ENCODE data around the gene COL23A1. TPM values are rescaled to one million over a fixed set of nuclear protein-coding genes. Genes with fewer than 3 reads are reported as not detected.

COL23A1 gene
- total RNA-seq, 1 experiment from 2014 or later = 5.7 TPM

- no peaks in the 10 kb centered on the region for H3K36me3 ChIP-seq (ENCODE audit: insufficient read depth, low read length)
- H3K9me2 ChIP-seq (replicated peaks; ENCODE audit: insufficient read depth, low read length) = no peaks in the 10 kb centered on the region
- no peak overlapping the region for H3K4me2 ChIP-seq (ENCODE audit: low read depth, low read length, poor library complexity, severe bottlenecking)
- peaks cover 13% of the 10 kb centered on the region for H3K4me1 ChIP-seq (ENCODE audit: low read length)
- no peak overlapping the region for H3K9ac ChIP-seq (ENCODE audit: low read length)
- no peak for DNase-seq
- H2AFZ ChIP-seq (ENCODE audit: low read length) = no peak overlapping the region
- H3K27ac ChIP-seq (ENCODE audit: low read length) = no peak overlapping the region
- no peaks in the 10 kb centered on the region for H3K27me3 ChIP-seq (ENCODE audit: low read length)
- no peaks in the 10 kb centered on the region for H3K79me2 ChIP-seq (ENCODE audit: low read length)
- no peaks in the 10 kb centered on the region; the same call in 1 of the 2 replicates for H4K20me1 ChIP-seq (ENCODE audit: insufficient read depth, low read depth, low read length)
- H3K9me3 ChIP-seq (ENCODE audit: low read length) = no peaks in the 10 kb centered on the region
- H3K4me3 ChIP-seq (ENCODE audit: low read length) = no peak overlapping the region
Measured at GRCh38 chr5:178325679-178326373, 264.4 kb downstream of the COL23A1 start.

GRCh38 chr5:178325311-178325678, 264.9 kb downstream of the COL23A1 start:
- H2AFZ ChIP-seq (ENCODE audit: low read length) = no peak overlapping the region
- no peaks in the 10 kb centered on the region; the same call in 1 of the 2 replicates for H4K20me1 ChIP-seq (ENCODE audit: insufficient read depth, low read depth, low read length)
- H3K4me3 ChIP-seq (ENCODE audit: low read length) = no peak overlapping the region
- no peak overlapping the region for H3K9ac ChIP-seq (ENCODE audit: low read length)
- peaks cover 12% of the 10 kb centered on the region for H3K4me1 ChIP-seq (ENCODE audit: low read length)
- H3K9me3 ChIP-seq (ENCODE audit: low read length) = no peaks in the 10 kb centered on the region
- H3K79me2 ChIP-seq (ENCODE audit: low read length) = no peaks in the 10 kb centered on the region
- no peaks in the 10 kb centered on the region for H3K36me3 ChIP-seq (ENCODE audit: insufficient read depth, low read length)
- no peaks in the 10 kb centered on the region for H3K9me2 ChIP-seq (replicated peaks; ENCODE audit: insufficient read depth, low read length)
- H3K27ac ChIP-seq (ENCODE audit: low read length) = no peak overlapping the region
- no peaks in the 10 kb centered on the region for H3K27me3 ChIP-seq (ENCODE audit: low read length)
- no peak overlapping the region for H3K4me2 ChIP-seq (ENCODE audit: low read depth, low read length, poor library complexity, severe bottlenecking)
- DNase-seq = no peak

- Histone ChIP-seq H3K9me2 (replicated peaks; ENCODE audit: insufficient read depth, low read length) (no peaks in the 10 kb centered on the region), H3K4me2 (ENCODE audit: low read depth, low read length, poor library complexity, severe bottlenecking) (no peak overlapping the region), H2AFZ (ENCODE audit: low read length) (no peak overlapping the region), H3K9me3 (ENCODE audit: low read length) (no peaks in the 10 kb centered on the region), H3K27ac (ENCODE audit: low read length) (no peak overlapping the region), H3K4me3 (ENCODE audit: low read length) (no peak overlapping the region), H4K20me1 (ENCODE audit: insufficient read depth, low read depth, low read length) (no peaks in the 10 kb centered on the region; the same call in 1 of the 2 replicates), H3K4me1 (ENCODE audit: low read length) (peaks cover 12% of the 10 kb centered on the region), H3K79me2 (ENCODE audit: low read length) (no peaks in the 10 kb centered on the region), H3K9ac (ENCODE audit: low read length) (no peak overlapping the region), H3K36me3 (ENCODE audit: insufficient read depth, low read length) (no peaks in the 10 kb centered on the region), H3K27me3 (ENCODE audit: low read length) (no peaks in the 10 kb centered on the region)
- no peak for DNase-seq
Measured at GRCh38 chr5:178324481-178325310, 265.5 kb downstream of the COL23A1 start.

GRCh38 chr5:178323961-178324360, 266.2 kb downstream of the COL23A1 start:
- H3K9me3 ChIP-seq (ENCODE audit: low read length) = no peaks in the 10 kb centered on the region
- H3K79me2 ChIP-seq (ENCODE audit: low read length) = no peaks in the 10 kb centered on the region
- no peaks in the 10 kb centered on the region for H3K9me2 ChIP-seq (replicated peaks; ENCODE audit: insufficient read depth, low read length)
- no peak overlapping the region for H2AFZ ChIP-seq (ENCODE audit: low read length)
- no peak overlapping the region for H3K4me3 ChIP-seq (ENCODE audit: low read length)
- no peak for DNase-seq
- H3K27me3 ChIP-seq (ENCODE audit: low read length) = no peaks in the 10 kb centered on the region
- H3K4me2 ChIP-seq (ENCODE audit: low read depth, low read length, poor library complexity, severe bottlenecking) = no peak overlapping the region
- H4K20me1 ChIP-seq (ENCODE audit: insufficient read depth, low read depth, low read length) = no peaks in the 10 kb centered on the region; the same call in 1 of the 2 replicates
- no peak overlapping the region for H3K27ac ChIP-seq (ENCODE audit: low read length)
- no peaks in the 10 kb centered on the region for H3K36me3 ChIP-seq (ENCODE audit: insufficient read depth, low read length)
- H3K4me1 ChIP-seq (ENCODE audit: low read length) = peaks cover 12% of the 10 kb centered on the region
- H3K9ac ChIP-seq (ENCODE audit: low read length) = no peak overlapping the region

GRCh38 chr5:178323541-178323865, 266.7 kb downstream of the COL23A1 start:
- no peaks in the 10 kb centered on the region for H3K9me3 ChIP-seq (ENCODE audit: low read length)
- no peak overlapping the region for H3K4me2 ChIP-seq (ENCODE audit: low read depth, low read length, poor library complexity, severe bottlenecking)
- H3K4me1 ChIP-seq (ENCODE audit: low read length) = peaks cover 12% of the 10 kb centered on the region
- H3K27me3 ChIP-seq (ENCODE audit: low read length) = no peaks in the 10 kb centered on the region
- H3K79me2 ChIP-seq (ENCODE audit: low read length) = no peaks in the 10 kb centered on the region
- H3K36me3 ChIP-seq (ENCODE audit: insufficient read depth, low read length) = no peaks in the 10 kb centered on the region
- H3K4me3 ChIP-seq (ENCODE audit: low read length) = no peak overlapping the region
- H4K20me1 ChIP-seq (ENCODE audit: insufficient read depth, low read depth, low read length) = no peaks in the 10 kb centered on the region; the same call in 1 of the 2 replicates
- no peak overlapping the region for H2AFZ ChIP-seq (ENCODE audit: low read length)
- DNase-seq = no peak
- no peak overlapping the region for H3K9ac ChIP-seq (ENCODE audit: low read length)
- no peak overlapping the region for H3K27ac ChIP-seq (ENCODE audit: low read length)
- H3K9me2 ChIP-seq (replicated peaks; ENCODE audit: insufficient read depth, low read length) = no peaks in the 10 kb centered on the region

- no peak overlapping the region for H2AFZ ChIP-seq (ENCODE audit: low read length)
- no peaks in the 10 kb centered on the region for H3K27me3 ChIP-seq (ENCODE audit: low read length)
- H3K27ac ChIP-seq (ENCODE audit: low read length) = no peak overlapping the region
- no peak overlapping the region for H3K4me2 ChIP-seq (ENCODE audit: low read depth, low read length, poor library complexity, severe bottlenecking)
- no peak overlapping the region for H3K9ac ChIP-seq (ENCODE audit: low read length)
- no peaks in the 10 kb centered on the region for H3K36me3 ChIP-seq (ENCODE audit: insufficient read depth, low read length)
- no peaks in the 10 kb centered on the region for H3K79me2 ChIP-seq (ENCODE audit: low read length)
- no peaks in the 10 kb centered on the region; the same call in 1 of the 2 replicates for H4K20me1 ChIP-seq (ENCODE audit: insufficient read depth, low read depth, low read length)
- peaks cover 12% of the 10 kb centered on the region for H3K4me1 ChIP-seq (ENCODE audit: low read length)
- H3K4me3 ChIP-seq (ENCODE audit: low read length) = no peak overlapping the region
- no peaks in the 10 kb centered on the region for H3K9me2 ChIP-seq (replicated peaks; ENCODE audit: insufficient read depth, low read length)
- H3K9me3 ChIP-seq (ENCODE audit: low read length) = no peaks in the 10 kb centered on the region
- DNase-seq = no peak
Measured at GRCh38 chr5:178322736-178323540, 267.3 kb downstream of the COL23A1 start.

- no peaks in the 10 kb centered on the region for H3K36me3 ChIP-seq (ENCODE audit: insufficient read depth, low read length)
- peak; percentile 41 for DNase-seq
- H3K27ac ChIP-seq (ENCODE audit: low read length) = no peak overlapping the region
Measured at GRCh38 chr5:178320281-178320855, 269.8 kb downstream of the COL23A1 start.

More at GRCh38 chr5:178320281-178320855, 269.8 kb downstream of the COL23A1 start:
- H2AFZ ChIP-seq (ENCODE audit: low read length) = no peak overlapping the region
- H3K9me3 ChIP-seq (ENCODE audit: low read length) = no peaks in the 10 kb centered on the region
- peaks cover 12% of the 10 kb centered on the region for H3K4me1 ChIP-seq (ENCODE audit: low read length)
- no peak overlapping the region for H3K9ac ChIP-seq (ENCODE audit: low read length)
- no peaks in the 10 kb centered on the region for H3K9me2 ChIP-seq (replicated peaks; ENCODE audit: insufficient read depth, low read length)
- no peaks in the 10 kb centered on the region for H3K79me2 ChIP-seq (ENCODE audit: low read length)
- H4K20me1 ChIP-seq (ENCODE audit: insufficient read depth, low read depth, low read length) = no peaks in the 10 kb centered on the region; the same call in 1 of the 2 replicates
- no peak overlapping the region for H3K4me3 ChIP-seq (ENCODE audit: low read length)
- H3K27me3 ChIP-seq (ENCODE audit: low read length) = no peaks in the 10 kb centered on the region
- H3K4me2 ChIP-seq (ENCODE audit: low read depth, low read length, poor library complexity, severe bottlenecking) = no peak overlapping the region
